ENCODE measurements around the gene CAPN2. TPM values are rescaled to one million over a fixed set of nuclear protein-coding genes. Genes with fewer than 3 reads are reported as not detected.

The CAPN2 gene
- total RNA-seq, 1 experiment from 2014 or later: 459 TPM

DNA sequence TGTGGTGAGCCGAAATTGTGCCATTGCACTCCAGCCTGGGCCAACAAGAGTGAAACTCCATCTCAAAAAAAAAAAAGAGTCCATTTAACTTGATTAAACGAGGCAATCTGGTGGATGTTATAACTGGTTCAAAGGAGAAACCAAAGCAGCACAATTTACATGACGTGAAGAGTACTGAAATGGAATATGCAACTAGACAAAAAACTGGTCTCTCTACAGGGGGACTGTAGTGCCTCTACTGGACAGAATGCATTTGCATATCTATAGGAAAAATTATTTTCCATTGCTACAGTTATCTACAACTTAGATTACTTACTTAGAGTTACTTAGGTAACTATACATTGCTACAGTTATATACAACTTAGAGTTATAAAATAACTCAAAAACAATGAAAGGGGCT, 2.7 kb upstream of the CAPN2 start:
- Histone ChIP-seq H3K79me2 (ENCODE audit: low read depth) (peaks cover 47% of the 10 kb centered on the region), H3K4me2 (no peak overlapping the region), H2AFZ (no peak overlapping the region), H3K9me3 (ENCODE audit: insufficient read depth, low read depth) (no peaks in the 10 kb centered on the region), H3K27me3 (ENCODE audit: insufficient read depth, low read depth) (no peaks in the 10 kb centered on the region), H4K20me1 (ENCODE audit: insufficient read depth) (no peaks in the 10 kb centered on the region), H3K9me2 (ENCODE audit: insufficient read depth) (no peaks in the 10 kb centered on the region), H3K36me3 (ENCODE audit: low read depth) (no peaks in the 10 kb centered on the region), H3K4me3 (no peak overlapping the region), H3K27ac (0 out of 2 replicates have a peak overlapping the region, but pooled peaks have one; percentile 96), H3F3A (ENCODE audit: insufficient read depth, low read depth) (peaks cover 74% of the 10 kb centered on the region), H3K4me1 (replicated peaks; ENCODE audit: insufficient read depth) (peaks cover 80% of the 10 kb centered on the region)
- ChIA-PET CTCF (interaction anchor here (0.6 kb wide), 1 partner anchor 8 kb away, joined by 6 read pairs; no protein-coding TSS in a partner anchor), POLR2A (ENCODE audit: unreplicated experiment) (no interaction called here)
- TF ChIP-seq EZH2 (IDR thresholded peaks at IDR 0.05; ENCODE audit: low read depth): no peak
- TF ChIP-seq, protein P1, sequence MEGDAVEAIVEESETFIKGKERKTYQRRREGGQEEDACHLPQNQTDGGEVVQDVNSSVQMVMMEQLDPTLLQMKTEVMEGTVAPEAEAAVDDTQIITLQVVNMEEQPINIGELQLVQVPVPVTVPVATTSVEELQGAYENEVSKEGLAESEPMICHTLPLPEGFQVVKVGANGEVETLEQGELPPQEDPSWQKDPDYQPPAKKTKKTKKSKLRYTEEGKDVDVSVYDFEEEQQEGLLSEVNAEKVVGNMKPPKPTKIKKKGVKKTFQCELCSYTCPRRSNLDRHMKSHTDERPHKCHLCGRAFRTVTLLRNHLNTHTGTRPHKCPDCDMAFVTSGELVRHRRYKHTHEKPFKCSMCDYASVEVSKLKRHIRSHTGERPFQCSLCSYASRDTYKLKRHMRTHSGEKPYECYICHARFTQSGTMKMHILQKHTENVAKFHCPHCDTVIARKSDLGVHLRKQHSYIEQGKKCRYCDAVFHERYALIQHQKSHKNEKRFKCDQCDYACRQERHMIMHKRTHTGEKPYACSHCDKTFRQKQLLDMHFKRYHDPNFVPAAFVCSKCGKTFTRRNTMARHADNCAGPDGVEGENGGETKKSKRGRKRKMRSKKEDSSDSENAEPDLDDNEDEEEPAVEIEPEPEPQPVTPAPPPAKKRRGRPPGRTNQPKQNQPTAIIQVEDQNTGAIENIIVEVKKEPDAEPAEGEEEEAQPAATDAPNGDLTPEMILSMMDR (conservative IDR thresholded peaks at IDR 0.05): peak; percentile 52
- no TSS peak for BruUV-seq (replicated peaks)
- no peak for DNase-seq
- intact Hi-C loops (cut with micrococcal nuclease; ENCODE audit: unreplicated experiment): loop anchor here (10.0 kb wide), 3 partner anchors 195 to 1215 kb away; partner anchors contain the start of gene DNAH14

GRCh38 chr1:223710179-223711133, 1.9 kb upstream of the CAPN2 start:
- intact Hi-C loops (cut with micrococcal nuclease; ENCODE audit: unreplicated experiment): no loop called here
- CTCF ChIA-PET: interaction anchor here (0.6 to 0.8 kb wide), 3 partner anchors 9 to 396 kb away, joined by 4 to 6 read pairs (median 5); no protein-coding TSS in a partner anchor

DNA sequence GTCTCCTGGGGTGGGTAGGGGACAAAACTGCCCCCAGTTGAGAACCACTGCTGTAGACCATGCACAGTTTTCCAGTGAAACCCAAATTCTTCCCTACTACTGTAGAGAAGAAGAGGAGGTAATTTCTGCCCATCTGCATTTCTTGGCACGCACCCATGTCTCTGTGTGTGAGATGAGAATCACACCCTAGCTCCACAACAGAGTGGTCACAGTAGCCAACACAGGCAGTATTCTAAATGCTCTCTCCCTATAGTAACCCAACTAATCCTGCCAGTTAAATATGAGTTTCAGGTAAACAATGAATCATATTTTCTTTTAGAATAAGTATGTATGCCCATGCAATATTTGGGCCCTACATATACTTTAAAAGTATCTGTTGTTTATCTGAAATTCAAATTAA, 1.2 kb upstream of the CAPN2 start:
- H3K4me3 ChIP-seq: no peak overlapping the region
- no TSS peak for BruUV-seq (replicated peaks)
- intact Hi-C loops (cut with micrococcal nuclease; ENCODE audit: unreplicated experiment): no loop called here

More at GRCh38 chr1:223710179-223711133, 1.9 kb upstream of the CAPN2 start:
- peaks cover 71% of the 10 kb centered on the region for H3F3A ChIP-seq (ENCODE audit: insufficient read depth, low read depth)
- POLR2A ChIA-PET (ENCODE audit: unreplicated experiment): interaction anchor here (0.6 kb wide), 1 partner anchor 62 kb away, joined by 3 read pairs; no protein-coding TSS in a partner anchor
- H2AFZ ChIP-seq: no peak overlapping the region
- H3K27me3 ChIP-seq (ENCODE audit: insufficient read depth, low read depth): no peaks in the 10 kb centered on the region
- H4K20me1 ChIP-seq (ENCODE audit: insufficient read depth): no peaks in the 10 kb centered on the region
- H3K4me3 ChIP-seq: no peak overlapping the region
- peaks cover 78% of the 10 kb centered on the region for H3K4me1 ChIP-seq (replicated peaks; ENCODE audit: insufficient read depth)
- H3K4me2 ChIP-seq: 0 out of 2 replicates have a peak overlapping the region, but pooled peaks have one; percentile 91
- peak overlapping the region; percentile 92 for H3K27ac ChIP-seq
- no peaks in the 10 kb centered on the region for H3K36me3 ChIP-seq (ENCODE audit: low read depth)
- no TSS peak for BruUV-seq (replicated peaks)
- no peaks in the 10 kb centered on the region for H3K9me2 ChIP-seq (ENCODE audit: insufficient read depth)
- no peaks in the 10 kb centered on the region for H3K9me3 ChIP-seq (ENCODE audit: insufficient read depth, low read depth)
- no peak for TF ChIP-seq EZH2 (IDR thresholded peaks at IDR 0.05; ENCODE audit: low read depth)
- TF ChIP-seq, protein P1 (conservative IDR thresholded peaks at IDR 0.05): no peak
- no peak for DNase-seq
- peaks cover 52% of the 10 kb centered on the region for H3K79me2 ChIP-seq (ENCODE audit: low read depth)

More for the DNA sequence above, 1.2 kb upstream of the CAPN2 start:
- H3K27ac ChIP-seq: peak overlapping the region; percentile 92
- H3K4me1 ChIP-seq (replicated peaks; ENCODE audit: insufficient read depth): peaks cover 78% of the 10 kb centered on the region
- H3K36me3 ChIP-seq (ENCODE audit: low read depth): 0 out of 2 replicates have a peak, but pooled peaks cover 2% of the 10 kb centered on the region
- H3K4me2 ChIP-seq: 0 out of 2 replicates have a peak overlapping the region, but pooled peaks have one; percentile 91
- H3K79me2 ChIP-seq (ENCODE audit: low read depth): peaks cover 59% of the 10 kb centered on the region
- H3K9me2 ChIP-seq (ENCODE audit: insufficient read depth): no peaks in the 10 kb centered on the region
- TF ChIP-seq, protein P1 (conservative IDR thresholded peaks at IDR 0.05): no peak
- no peak for TF ChIP-seq EZH2 (IDR thresholded peaks at IDR 0.05; ENCODE audit: low read depth)
- no peaks in the 10 kb centered on the region for H3K9me3 ChIP-seq (ENCODE audit: insufficient read depth, low read depth)
- peak in 1 of 2 experiments; percentile 65 for DNase-seq
- no peaks in the 10 kb centered on the region for H3K27me3 ChIP-seq (ENCODE audit: insufficient read depth, low read depth)
- ChIA-PET CTCF (interaction anchor here (0.8 kb wide), 1 partner anchor 396 kb away, joined by 5 read pairs; no protein-coding TSS in a partner anchor), POLR2A (ENCODE audit: unreplicated experiment) (interaction anchor here (0.6 kb wide), 1 partner anchor 61 kb away, joined by 3 read pairs; no protein-coding TSS in a partner anchor)
- H3F3A ChIP-seq (ENCODE audit: insufficient read depth, low read depth): peaks cover 71% of the 10 kb centered on the region
- no peaks in the 10 kb centered on the region for H4K20me1 ChIP-seq (ENCODE audit: insufficient read depth)
- no peak overlapping the region for H2AFZ ChIP-seq
